Hepatocyte (in vitro differentiated cells): ENCODE data around the gene LHFPL4. TPM values are rescaled to one million over a fixed set of nuclear protein-coding genes. Genes with fewer than 3 reads are reported as not detected.
A peak's percentile ranks its signal among the peaks of the same experiment; 100 is the strongest.

Source experiments
- DNase-seq: peaks from one replicate; pipeline ENCODE4 v3.0.0-alpha.2; 2016; ENCODE audit warnings: low spot score
- H2AFZ ChIP-seq: fragments of 200-600 bp; sonication (generic); 2 replicates; pipeline ENCODE4 v1.6.0; 2016; ENCODE audit warnings: antibody characterized with exemption, mild to moderate bottlenecking
- H3K27ac ChIP-seq: fragments of 200-600 bp; sonication (generic); 2 replicates; pipeline ENCODE4 v1.5.1; 2016; ENCODE audit warnings: mild to moderate bottlenecking
- H3K27me3 ChIP-seq: fragments of 200-600 bp; sonication (generic); 2 replicates; pipeline ENCODE4 v1.6.1; 2016
- H3K36me3 ChIP-seq: fragments of 200-600 bp; sonication (generic); replicated peaks from 2 replicates; pipeline ENCODE4 v1.5.1; 2016; ENCODE audit warnings: low read depth; ENCODE audit not compliant: insufficient read depth
- H3K4me1 ChIP-seq: fragments of 200-600 bp; sonication (generic); 2 replicates; pipeline ENCODE4 v1.5.1; 2016; ENCODE audit warnings: mild to moderate bottlenecking, moderate library complexity; ENCODE audit not compliant: insufficient read depth
- H3K4me2 ChIP-seq: fragments of 200-600 bp; sonication (generic); 2 replicates; pipeline ENCODE4 v1.6.0; 2016
- H3K4me3 ChIP-seq: fragments of 200-600 bp; sonication (generic); 2 replicates; pipeline ENCODE4 v1.5.1; 2016; ENCODE audit warnings: mild to moderate bottlenecking
- H3K79me2 ChIP-seq: fragments of 200-600 bp; sonication (generic); 2 replicates; pipeline ENCODE4 v1.6.0; 2017; ENCODE audit warnings: mild to moderate bottlenecking
- H3K9me2 ChIP-seq: fragments of 200-600 bp; sonication (generic); replicated peaks from 2 replicates; pipeline ENCODE4 v1.6.0; 2017; ENCODE audit warnings: mild to moderate bottlenecking; ENCODE audit not compliant: insufficient read depth
- H3K9me3 ChIP-seq: fragments of 200-600 bp; sonication (generic); 2 replicates; pipeline ENCODE4 v1.5.1; 2016; ENCODE audit warnings: low read depth, mild to moderate bottlenecking
- H4K20me1 ChIP-seq: fragments of 200-600 bp; sonication (generic); 2 replicates; pipeline ENCODE4 v1.6.0; 2016; ENCODE audit warnings: mild to moderate bottlenecking; ENCODE audit not compliant: insufficient read depth, poor library complexity, severe bottlenecking
- CTCF ChIP-seq: fragments of 200-600 bp; sonication (generic); IDR thresholded peaks from 2 replicates; pipeline ENCODE4 v1.5.1; 2016; ENCODE audit warnings: antibody characterized with exemption, mild to moderate bottlenecking; ENCODE audit not compliant: poor library complexity
- EZH2 ChIP-seq: fragments of 200-600 bp; sonication (generic); IDR thresholded peaks from 2 replicates; pipeline ENCODE4 v1.6.1; 2016; ENCODE audit warnings: antibody characterized with exemption, mild to moderate bottlenecking, borderline replicate concordance
- EZH2phosphoT487 ChIP-seq: fragments of 200-600 bp; sonication (generic); IDR thresholded peaks from one replicate; pipeline ENCODE4 v1.6.1; 2018; ENCODE audit warnings: antibody characterized with exemption, mild to moderate bottlenecking, low read depth, moderate library complexity; ENCODE audit not compliant: unreplicated experiment, severe bottlenecking
- WGBS: methylation state at CpG from one replicate; pipeline ENCODE4 v1.1.6; 2016; ENCODE audit warnings: low lambda C conversion rate; ENCODE audit errors: missing lambda C conversion rate; 5-methylcytosine and 5-hydroxymethylcytosine counted together
- polyA plus RNA-seq: library from polyadenylated mRNA; unstranded; fragments of >200 nt; fragmentation: Nextera tagmentation; extraction: Ambion mirVana; gene quantifications from 2 replicates; pipeline ENCODE4 v1.2.1, GENCODE V29; 2016
- total RNA-seq: library from RNA; depleted of rRNA; stranded (reverse); fragments of >200 nt; gene quantifications from 2 replicates; pipeline ENCODE4 v1.2.3, GENCODE V29; 2014

Gene LHFPL4
- total and polyA plus RNA-seq, 2 experiments from 2014 or later = 0.34 TPM; not detected in 1

DNA sequence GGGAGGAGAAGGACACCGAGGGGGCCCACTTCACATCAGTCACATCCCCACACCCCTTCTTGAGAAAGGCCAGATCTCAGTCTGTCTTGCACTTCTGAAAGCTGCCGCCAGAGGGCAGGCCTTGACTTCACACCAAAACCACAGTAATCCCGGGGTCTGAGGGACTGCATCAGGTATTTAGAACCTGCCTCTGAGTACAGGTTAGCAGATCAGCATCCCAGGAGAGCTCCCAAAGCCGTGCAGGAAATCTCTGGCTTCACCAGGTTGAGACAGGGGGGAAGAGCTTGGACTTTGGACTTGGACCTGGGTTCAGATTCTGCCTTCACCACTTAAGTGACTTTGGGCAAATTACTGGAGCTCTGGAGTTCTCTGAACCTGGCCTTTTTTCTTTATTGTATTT lies 50.3 kb downstream of the LHFPL4 start:
- Histone ChIP-seq H3K4me2 (no peak overlapping the region), H3K9me3 (no peaks in the 10 kb centered on the region), H3K4me3 (no peak overlapping the region), H4K20me1 (no peaks in the 10 kb centered on the region), H3K79me2 (no peaks in the 10 kb centered on the region), H3K36me3 (no peaks in the 10 kb centered on the region), H2AFZ (no peak overlapping the region), H3K9me2 (no peaks in the 10 kb centered on the region), H3K27ac (no peak overlapping the region), H3K4me1 (no peaks in the 10 kb centered on the region), H3K27me3 (peaks cover 32% of the 10 kb centered on the region)
- peak; percentile 71 for TF ChIP-seq CTCF
- no peak for TF ChIP-seq EZH2
- no peak for TF ChIP-seq EZH2phosphoT487
- WGBS = 12% methylated on average over 4 of the region's 4 CpGs
- peak; percentile 82 for DNase-seq

- Histone ChIP-seq H3K4me2 (no peak overlapping the region), H4K20me1 (no peaks in the 10 kb centered on the region), H3K79me2 (no peaks in the 10 kb centered on the region), H3K27ac (no peak overlapping the region), H3K9me2 (no peaks in the 10 kb centered on the region), H3K4me1 (no peaks in the 10 kb centered on the region), H3K27me3 (peaks cover 30% of the 10 kb centered on the region), H3K9me3 (no peaks in the 10 kb centered on the region), H3K4me3 (no peak overlapping the region), H3K36me3 (no peaks in the 10 kb centered on the region), H2AFZ (no peak overlapping the region)
- WGBS = 87% methylated on average over 6 of the region's 6 CpGs
- no peak for TF ChIP-seq EZH2phosphoT487
- no peak for TF ChIP-seq EZH2
- TF ChIP-seq CTCF = no peak
- no peak for DNase-seq
Observed at GRCh38 chr3:9501226-9501625, 52.4 kb downstream of the LHFPL4 start.

- peak; percentile 85 for DNase-seq
- no peaks in the 10 kb centered on the region for H3K9me3 ChIP-seq
- peak overlapping the region; percentile 66 for H3K4me2 ChIP-seq
- no peaks in the 10 kb centered on the region for H3K36me3 ChIP-seq
- WGBS = 15% methylated on average over 38 of the region's 39 CpGs
- no peak overlapping the region for H3K27ac ChIP-seq
- no peaks in the 10 kb centered on the region for H4K20me1 ChIP-seq
- no peaks in the 10 kb centered on the region for H3K4me1 ChIP-seq
- no peaks in the 10 kb centered on the region for H3K9me2 ChIP-seq
- H3K27me3 ChIP-seq = peaks cover 30% of the 10 kb centered on the region
- H3K4me3 ChIP-seq = no peak overlapping the region
- TF ChIP-seq EZH2 = peak; percentile 90
- peak; percentile 62 for TF ChIP-seq CTCF
- no peak for TF ChIP-seq EZH2phosphoT487
- no peaks in the 10 kb centered on the region for H3K79me2 ChIP-seq
- no peak overlapping the region for H2AFZ ChIP-seq
Observed at GRCh38 chr3:9500108-9501050, 53.2 kb downstream of the LHFPL4 start.
